HepG2 (cell line): ENCODE data around the gene RMI1.

ENCODE experiments used
- GZF1 ChIP-seq: sonication (generic); formaldehyde crosslinking; IDR thresholded peaks from 2 replicates; pipeline ENCODE4 v1.5.1; 2020; ENCODE audit warnings: mild to moderate bottlenecking, missing genetic modification reagents
- ZNF230 ChIP-seq: sonication (generic); formaldehyde crosslinking; IDR thresholded peaks from 2 replicates; pipeline ENCODE4 v1.4.0; 2020; ENCODE audit warnings: mild to moderate bottlenecking, missing genetic modification reagents
- TF ChIP-seq, protein P1 (sequence below): sonication (generic); formaldehyde crosslinking; IDR thresholded peaks from 2 replicates; pipeline ENCODE4 v1.5.0; 2020; ENCODE audit warnings: mild to moderate bottlenecking, missing genetic modification reagents, moderate library complexity

DNA sequence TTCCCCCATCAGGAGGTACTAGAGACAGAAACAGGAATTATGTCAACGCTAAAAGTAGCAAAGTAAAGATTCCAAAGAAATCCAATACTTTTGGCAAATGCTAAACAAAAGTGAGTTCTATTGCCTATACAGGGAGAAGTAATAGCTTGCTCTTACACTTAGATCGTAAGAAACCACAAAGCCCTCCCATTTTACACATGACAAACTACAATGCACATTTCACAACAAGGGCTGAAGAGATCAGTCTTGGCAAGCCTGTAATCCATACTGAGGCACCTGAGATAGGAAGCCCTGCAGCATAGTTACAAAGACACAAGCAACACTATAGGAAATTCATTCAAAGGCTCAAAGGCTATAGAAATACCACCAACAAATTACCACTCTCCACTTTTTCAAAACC is 8.3 kb upstream of the RMI1 start:
- TF ChIP-seq, protein P1, sequence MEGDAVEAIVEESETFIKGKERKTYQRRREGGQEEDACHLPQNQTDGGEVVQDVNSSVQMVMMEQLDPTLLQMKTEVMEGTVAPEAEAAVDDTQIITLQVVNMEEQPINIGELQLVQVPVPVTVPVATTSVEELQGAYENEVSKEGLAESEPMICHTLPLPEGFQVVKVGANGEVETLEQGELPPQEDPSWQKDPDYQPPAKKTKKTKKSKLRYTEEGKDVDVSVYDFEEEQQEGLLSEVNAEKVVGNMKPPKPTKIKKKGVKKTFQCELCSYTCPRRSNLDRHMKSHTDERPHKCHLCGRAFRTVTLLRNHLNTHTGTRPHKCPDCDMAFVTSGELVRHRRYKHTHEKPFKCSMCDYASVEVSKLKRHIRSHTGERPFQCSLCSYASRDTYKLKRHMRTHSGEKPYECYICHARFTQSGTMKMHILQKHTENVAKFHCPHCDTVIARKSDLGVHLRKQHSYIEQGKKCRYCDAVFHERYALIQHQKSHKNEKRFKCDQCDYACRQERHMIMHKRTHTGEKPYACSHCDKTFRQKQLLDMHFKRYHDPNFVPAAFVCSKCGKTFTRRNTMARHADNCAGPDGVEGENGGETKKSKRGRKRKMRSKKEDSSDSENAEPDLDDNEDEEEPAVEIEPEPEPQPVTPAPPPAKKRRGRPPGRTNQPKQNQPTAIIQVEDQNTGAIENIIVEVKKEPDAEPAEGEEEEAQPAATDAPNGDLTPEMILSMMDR (CRISPR knock-in tag) = no peak
- TF ChIP-seq GZF1 = no peak
- TF ChIP-seq ZNF230 (CRISPR knock-in tag) = no peak
